ENCODE data around the gene CCDC194. TPM values are rescaled to one million over a fixed set of nuclear protein-coding genes. Genes with fewer than 3 reads are reported as not detected.

The CCDC194 gene
- total and polyA plus RNA-seq, 2 of the 13 experiments (the other 11 are each of a cell fraction or from before 2014, with no cell fraction given), result 0.13 to 0.21 TPM

GRCh38 chr19:17390665-17391370 lies 3.2 kb downstream of the CCDC194 start (continued):
- TF ChIP-seq ZNF800 (CRISPR knock-in tag; IDR thresholded peaks at IDR 0.05) (0 out of 2 replicates have a peak, but pooled peaks have one; percentile 36), FUBP1 (CRISPR knock-in tag; IDR thresholded peaks at IDR 0.05; ENCODE audit: borderline replicate concordance) (no peak), GFI1 (CRISPR knock-in tag; IDR thresholded peaks at IDR 0.05; ENCODE audit: borderline replicate concordance) (no peak; the same call in 1 of the 2 replicates), RFX5 (IDR thresholded peaks at IDR 0.05; ENCODE audit: low read depth, low read length) (no peak), SMAD9 (CRISPR knock-in tag; IDR thresholded peaks at IDR 0.05) (no peak), POLR2G (IDR thresholded peaks at IDR 0.05; ENCODE audit: low read depth, low read length) (no peak), CERS6 (CRISPR knock-in tag; IDR thresholded peaks at IDR 0.05) (no peak), ZEB1 (IDR thresholded peaks at IDR 0.05; ENCODE audit: insufficient replicate concordance, low read depth) (no peak), JUN (CRISPR knock-in tag; IDR thresholded peaks at IDR 0.05) (no peak), ZNF678 (CRISPR knock-in tag; IDR thresholded peaks at IDR 0.05) (no peak), MAFK (conservative IDR thresholded peaks at IDR 0.05 in 1 of 2, IDR thresholded peaks at IDR 0.05 in 1 of 2; ENCODE audit: low read length in 2 of 2) (no peak), TIGD3 (CRISPR knock-in tag; IDR thresholded peaks at IDR 0.05; ENCODE audit: borderline replicate concordance) (no peak), SMC3 (IDR thresholded peaks at IDR 0.05; ENCODE audit: low read length) (no peak), PTBP1 (IDR thresholded peaks at IDR 0.05; ENCODE audit: low read depth, low read length, poor library complexity, severe bottlenecking) (no peak), NR3C1 (CRISPR knock-in tag; IDR thresholded peaks at IDR 0.05) (no peak), ZFP82 (CRISPR knock-in tag; IDR thresholded peaks at IDR 0.05; ENCODE audit: borderline replicate concordance) (no peak), ZNF142 (CRISPR knock-in tag; IDR thresholded peaks at IDR 0.05) (peak; percentile 73; the same call in 1 of the 2 replicates)
